GM23338 (cell line): Measurements from ENCODE around the gene BRI3. TPM values are rescaled to one million over a fixed set of nuclear protein-coding genes. Genes with fewer than 3 reads are reported as not detected.
A peak's percentile ranks its signal among the peaks of the same experiment; 100 is the strongest.

ENCODE experiments used
- ATAC-seq: fragments of 200-7000 bp; cut with Tn5 transposase; 3 replicates; pipeline ENCODE4 v1.9.1; 2020
- DNase-seq: peaks from one replicate; pipeline ENCODE4 v3.0.0-alpha.2; 2015; ENCODE audit warnings: low spot score
- H2AFZ ChIP-seq: fragments of 200-600 bp; sonication (generic); 2 replicates; pipeline ENCODE4 v1.8.0; 2016; ENCODE audit warnings: antibody characterized with exemption, mild to moderate bottlenecking, moderate library complexity
- H3F3A ChIP-seq: fragments of 200-600 bp; sonication (generic); replicated peaks from 2 replicates; pipeline ENCODE4 v1.8.0; 2017; ENCODE audit warnings: antibody characterized with exemption, mixed run types, low read depth
- H3K27ac ChIP-seq: fragments of 200-600 bp; sonication (generic); 2 replicates; pipeline ENCODE4 v1.6.1; 2016; ENCODE audit warnings: low read depth
- H3K27me3 ChIP-seq: fragments of 200-600 bp; sonication (generic); 2 replicates; pipeline ENCODE4 v1.8.0; 2016; ENCODE audit warnings: mild to moderate bottlenecking, mixed run types, moderate library complexity; ENCODE audit not compliant: insufficient read depth
- H3K36me3 ChIP-seq: fragments of 200-600 bp; sonication (generic); 2 replicates; pipeline ENCODE4 v1.8.0; 2016; ENCODE audit warnings: mild to moderate bottlenecking; ENCODE audit not compliant: insufficient read depth
- H3K4me1 ChIP-seq: fragments of 200-600 bp; sonication (generic); 2 replicates; pipeline ENCODE4 v1.8.0; 2016; ENCODE audit warnings: mild to moderate bottlenecking, moderate library complexity; ENCODE audit not compliant: insufficient read depth
- H3K4me2 ChIP-seq: fragments of 200-600 bp; sonication (generic); 2 replicates; pipeline ENCODE4 v1.7.1; 2017; ENCODE audit warnings: mixed run types
- H3K4me3 ChIP-seq: fragments of 200-600 bp; sonication (generic); 2 replicates; pipeline ENCODE4 v1.6.1; 2016; ENCODE audit warnings: mixed run types
- H3K79me2 ChIP-seq: fragments of 200-600 bp; sonication (generic); replicated peaks from 2 replicates; pipeline ENCODE4 v1.8.0; 2017; ENCODE audit warnings: mild to moderate bottlenecking; ENCODE audit not compliant: insufficient read depth
- H3K9me2 ChIP-seq: fragments of 200-600 bp; sonication (generic); 2 replicates; pipeline ENCODE4 v1.8.0; 2017; ENCODE audit not compliant: insufficient read depth
- H4K20me1 ChIP-seq: fragments of 200-600 bp; sonication (generic); replicated peaks from 2 replicates; pipeline ENCODE4 v1.8.0; 2017; ENCODE audit warnings: mild to moderate bottlenecking; ENCODE audit not compliant: insufficient read depth
- H3K27ac Mint-ChIP-seq: 2 replicates; pipeline ENCODE4 v1.8.0; 2020; ENCODE audit warnings: inconsistent platforms, mild to moderate bottlenecking, moderate library complexity, mixed read lengths
- H3K27me3 Mint-ChIP-seq: 3 replicates; pipeline ENCODE4 v1.8.0; 2022; ENCODE audit warnings: low read depth, mild to moderate bottlenecking, moderate library complexity, mixed read lengths, inconsistent platforms; ENCODE audit not compliant: insufficient read depth, poor library complexity
- H3K36me3 Mint-ChIP-seq: 3 replicates; pipeline ENCODE4 v1.8.0; 2021; ENCODE audit warnings: low read depth, mild to moderate bottlenecking, inconsistent platforms, moderate library complexity, mixed read lengths
- H3K4me1 Mint-ChIP-seq: 3 replicates; pipeline ENCODE4 v1.8.0; 2020; ENCODE audit warnings: mild to moderate bottlenecking, inconsistent platforms, mixed read lengths
- H3K4me3 Mint-ChIP-seq: 3 replicates; pipeline ENCODE4 v1.8.0; 2021; ENCODE audit warnings: moderate library complexity, mild to moderate bottlenecking, inconsistent platforms, mixed read lengths
- H3K9me3 Mint-ChIP-seq: 3 replicates; pipeline ENCODE4 v1.8.0; 2020; ENCODE audit warnings: moderate library complexity, mild to moderate bottlenecking, inconsistent platforms, mixed read lengths
- ETS1 ChIP-seq: IDR thresholded peaks from 2 replicates; pipeline ENCODE4 v1.6.1; 2016; ENCODE audit warnings: antibody characterized with exemption
- EZH2 ChIP-seq: fragments of 200-600 bp; sonication (generic); IDR thresholded peaks from one replicate; pipeline ENCODE4 v1.8.0; 2017; ENCODE audit warnings: antibody characterized with exemption, mild to moderate bottlenecking, low read depth; ENCODE audit not compliant: unreplicated experiment
- JUNB ChIP-seq: IDR thresholded peaks from one replicate; pipeline ENCODE4 v1.6.1; 2016; ENCODE audit warnings: antibody characterized with exemption; ENCODE audit not compliant: unreplicated experiment
- STAT1 ChIP-seq: IDR thresholded peaks from one replicate; pipeline ENCODE4 v1.6.1; 2016; ENCODE audit warnings: antibody characterized with exemption; ENCODE audit not compliant: unreplicated experiment
- polyA plus RNA-seq: library from polyadenylated mRNA; unstranded; fragments of >200 nt; fragmentation: Nextera tagmentation; extraction: Ambion mirVana; gene quantifications from 2 replicates; pipeline ENCODE4 v1.2.1, GENCODE V29; 2016
- total RNA-seq: library from RNA; depleted of rRNA; stranded (reverse); fragments of >200 nt; shearing (Covaris generic); gene quantifications from 2 replicates; pipeline ENCODE4 v1.2.3, GENCODE V29; 2014
- TF ChIP-seq, protein P1 (sequence below): fragments of 250-450 bp; sonication (Bioruptor Pico); IDR thresholded peaks from 2 replicates; pipeline ENCODE4 v1.5.0; 2020; ENCODE audit warnings: mild to moderate bottlenecking, moderate library complexity

Gene BRI3
- total and polyA plus RNA-seq, 2 experiments from 2014 or later, result 21.7 to 66.1 TPM

DNA sequence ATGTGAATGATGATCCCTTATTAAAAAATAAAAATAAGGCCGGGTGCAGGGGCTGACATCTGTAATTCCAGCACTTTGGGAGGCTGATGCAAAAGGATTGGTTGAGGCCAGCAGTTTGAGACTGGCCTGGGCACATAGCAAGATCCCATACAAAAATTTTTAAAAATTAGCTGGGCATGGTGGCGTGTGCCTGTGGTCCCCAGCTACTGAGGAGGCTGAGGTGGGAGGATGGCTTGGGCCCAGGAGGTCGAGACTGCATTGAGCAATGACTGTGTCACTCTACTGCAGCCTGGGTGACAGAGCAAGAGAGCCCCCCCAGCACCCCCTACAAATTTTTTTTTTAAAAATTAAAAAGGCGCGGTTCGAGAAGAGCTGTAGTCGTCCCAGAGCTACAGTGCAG lies 1.2 kb upstream of the BRI3 start:
- H3K27ac Mint-ChIP-seq, result 0 out of 2 replicates have a peak overlapping the region, but pooled peaks have one; percentile 80

More for the DNA sequence above, 1.2 kb upstream of the BRI3 start:
- TF ChIP-seq ETS1 (no peak), EZH2 (no peak), JUNB (no peak), STAT1 (no peak)
- TF ChIP-seq, protein P1, sequence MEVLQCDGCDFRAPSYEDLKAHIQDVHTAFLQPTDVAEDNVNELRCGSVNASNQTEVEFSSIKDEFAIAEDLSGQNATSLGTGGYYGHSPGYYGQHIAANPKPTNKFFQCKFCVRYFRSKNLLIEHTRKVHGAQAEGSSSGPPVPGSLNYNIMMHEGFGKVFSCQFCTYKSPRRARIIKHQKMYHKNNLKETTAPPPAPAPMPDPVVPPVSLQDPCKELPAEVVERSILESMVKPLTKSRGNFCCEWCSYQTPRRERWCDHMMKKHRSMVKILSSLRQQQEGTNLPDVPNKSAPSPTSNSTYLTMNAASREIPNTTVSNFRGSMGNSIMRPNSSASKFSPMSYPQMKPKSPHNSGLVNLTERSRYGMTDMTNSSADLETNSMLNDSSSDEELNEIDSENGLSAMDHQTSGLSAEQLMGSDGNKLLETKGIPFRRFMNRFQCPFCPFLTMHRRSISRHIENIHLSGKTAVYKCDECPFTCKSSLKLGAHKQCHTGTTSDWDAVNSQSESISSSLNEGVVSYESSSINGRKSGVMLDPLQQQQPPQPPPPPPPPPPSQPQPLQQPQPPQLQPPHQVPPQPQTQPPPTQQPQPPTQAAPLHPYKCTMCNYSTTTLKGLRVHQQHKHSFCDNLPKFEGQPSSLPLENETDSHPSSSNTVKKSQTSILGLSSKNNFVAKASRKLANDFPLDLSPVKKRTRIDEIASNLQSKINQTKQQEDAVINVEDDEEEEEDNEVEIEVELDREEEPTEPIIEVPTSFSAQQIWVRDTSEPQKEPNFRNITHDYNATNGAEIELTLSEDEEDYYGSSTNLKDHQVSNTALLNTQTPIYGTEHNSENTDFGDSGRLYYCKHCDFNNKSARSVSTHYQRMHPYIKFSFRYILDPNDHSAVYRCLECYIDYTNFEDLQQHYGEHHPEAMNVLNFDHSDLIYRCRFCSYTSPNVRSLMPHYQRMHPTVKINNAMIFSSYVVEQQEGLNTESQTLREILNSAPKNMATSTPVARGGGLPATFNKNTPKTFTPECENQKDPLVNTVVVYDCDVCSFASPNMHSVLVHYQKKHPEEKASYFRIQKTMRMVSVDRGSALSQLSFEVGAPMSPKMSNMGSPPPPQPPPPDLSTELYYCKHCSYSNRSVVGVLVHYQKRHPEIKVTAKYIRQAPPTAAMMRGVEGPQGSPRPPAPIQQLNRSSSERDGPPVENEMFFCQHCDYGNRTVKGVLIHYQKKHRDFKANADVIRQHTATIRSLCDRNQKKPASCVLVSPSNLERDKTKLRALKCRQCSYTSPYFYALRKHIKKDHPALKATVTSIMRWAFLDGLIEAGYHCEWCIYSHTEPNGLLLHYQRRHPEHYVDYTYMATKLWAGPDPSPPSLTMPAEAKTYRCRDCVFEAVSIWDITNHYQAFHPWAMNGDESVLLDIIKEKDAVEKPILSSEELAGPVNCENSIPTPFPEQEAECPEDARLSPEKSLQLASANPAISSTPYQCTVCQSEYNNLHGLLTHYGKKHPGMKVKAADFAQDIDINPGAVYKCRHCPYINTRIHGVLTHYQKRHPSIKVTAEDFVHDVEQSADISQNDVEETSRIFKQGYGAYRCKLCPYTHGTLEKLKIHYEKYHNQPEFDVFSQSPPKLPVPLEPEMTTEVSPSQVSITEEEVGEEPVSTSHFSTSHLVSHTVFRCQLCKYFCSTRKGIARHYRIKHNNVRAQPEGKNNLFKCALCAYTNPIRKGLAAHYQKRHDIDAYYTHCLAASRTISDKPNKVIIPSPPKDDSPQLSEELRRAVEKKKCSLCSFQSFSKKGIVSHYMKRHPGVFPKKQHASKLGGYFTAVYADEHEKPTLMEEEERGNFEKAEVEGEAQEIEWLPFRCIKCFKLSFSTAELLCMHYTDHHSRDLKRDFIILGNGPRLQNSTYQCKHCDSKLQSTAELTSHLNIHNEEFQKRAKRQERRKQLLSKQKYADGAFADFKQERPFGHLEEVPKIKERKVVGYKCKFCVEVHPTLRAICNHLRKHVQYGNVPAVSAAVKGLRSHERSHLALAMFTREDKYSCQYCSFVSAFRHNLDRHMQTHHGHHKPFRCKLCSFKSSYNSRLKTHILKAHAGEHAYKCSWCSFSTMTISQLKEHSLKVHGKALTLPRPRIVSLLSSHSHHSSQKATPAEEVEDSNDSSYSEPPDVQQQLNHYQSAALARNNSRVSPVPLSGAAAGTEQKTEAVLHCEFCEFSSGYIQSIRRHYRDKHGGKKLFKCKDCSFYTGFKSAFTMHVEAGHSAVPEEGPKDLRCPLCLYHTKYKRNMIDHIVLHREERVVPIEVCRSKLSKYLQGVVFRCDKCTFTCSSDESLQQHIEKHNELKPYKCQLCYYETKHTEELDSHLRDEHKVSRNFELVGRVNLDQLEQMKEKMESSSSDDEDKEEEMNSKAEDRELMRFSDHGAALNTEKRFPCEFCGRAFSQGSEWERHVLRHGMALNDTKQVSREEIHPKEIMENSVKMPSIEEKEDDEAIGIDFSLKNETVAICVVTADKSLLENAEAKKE, result no peak
- DNase-seq (no peak), ATAC-seq (no peak)
- Mint-ChIP-seq H3K4me1 (peaks cover 29% of the 10 kb centered on the region), H3K9me3 (no peaks in the 10 kb centered on the region; the same call in 2 of the 3 replicates), H3K4me3 (peak overlapping the region; percentile 79), H3K27me3 (peaks cover 22% of the 10 kb centered on the region), H3K36me3 (peaks cover 8% of the 10 kb centered on the region)
- Histone ChIP-seq H3K4me2 (peak overlapping the region; percentile 93), H3K4me1 (peaks cover 10% of the 10 kb centered on the region), H3K27ac (no peak overlapping the region), H3K4me3 (peak overlapping the region; percentile 86), H2AFZ (peak overlapping the region; percentile 100), H3K79me2 (peaks cover 30% of the 10 kb centered on the region), H3K27me3 (no peaks in the 10 kb centered on the region), H4K20me1 (peaks cover 3% of the 10 kb centered on the region; the same call in 1 of the 2 replicates), H3F3A (0 out of 2 replicates have a peak, but pooled peaks cover 4% of the 10 kb centered on the region), H3K36me3 (no peaks in the 10 kb centered on the region), H3K9me2 (no peaks in the 10 kb centered on the region)
